HepG2 (cell line): ENCODE measurements around the gene MYADML2.

ENCODE experiments used
- CREB1 ChIP-seq, 2 experiments: fragments of 450-650 bp in 1 of 2; IDR thresholded peaks; 2 replicates each; pipeline ENCODE4 v1.6.1; 2016 to 2017; ENCODE audit warnings: control low read depth in 1 of 2, mild to moderate bottlenecking in 1 of 2, missing compliant biosample characterization in 1 of 2, missing genetic modification characterization in 1 of 2
- JUNB ChIP-seq: sonication (generic); formaldehyde crosslinking; IDR thresholded peaks from 2 replicates; pipeline ENCODE4 v1.8.0; 2022; ENCODE audit warnings: missing genetic modification reagents, mild to moderate bottlenecking, borderline replicate concordance
- TCF7L2 ChIP-seq: IDR thresholded peaks from 2 replicates; pipeline ENCODE4 v1.6.1; 2011; ENCODE audit warnings: mild to moderate bottlenecking, low read depth, low read length, moderate library complexity
- ZNF3 ChIP-seq: IDR thresholded peaks from 2 replicates; pipeline ENCODE4 v1.7.0; 2017; ENCODE audit warnings: inconsistent platforms
- TF ChIP-seq, protein P1 (sequence below): sonication (generic); formaldehyde crosslinking; IDR thresholded peaks from 2 replicates; pipeline ENCODE4 v1.5.0; 2020; ENCODE audit warnings: mild to moderate bottlenecking, missing genetic modification reagents, borderline replicate concordance
- TF ChIP-seq, protein P2 (sequence below): sonication (generic); formaldehyde crosslinking; IDR thresholded peaks from 2 replicates; pipeline ENCODE4 v1.9.0; 2021; ENCODE audit warnings: missing genetic modification reagents, borderline replicate concordance
- TF ChIP-seq, protein P3 (sequence below): IDR thresholded peaks from 2 replicates; pipeline ENCODE4 v1.6.1; 2016; ENCODE audit warnings: missing compliant biosample characterization, missing genetic modification reagents, borderline replicate concordance
- TF ChIP-seq, protein P4 (sequence below): fragments of 450-650 bp; IDR thresholded peaks from 2 replicates; pipeline ENCODE4 v1.6.1; 2016
- TF ChIP-seq, protein P5 (sequence below): sonication (generic); formaldehyde crosslinking; IDR thresholded peaks from 2 replicates; pipeline ENCODE4 v1.5.0; 2020; ENCODE audit warnings: mild to moderate bottlenecking, missing genetic modification reagents, moderate library complexity
- TF ChIP-seq, protein P6 (sequence below): conservative IDR thresholded peaks from 2 replicates; pipeline ENCODE4 v1.6.1; 2018; ENCODE audit warnings: missing genetic modification reagents
- TF ChIP-seq, protein P7 (sequence below): sonication (generic); formaldehyde crosslinking; IDR thresholded peaks from 2 replicates; pipeline ENCODE4 v1.4.0; 2020; ENCODE audit warnings: missing genetic modification reagents, mild to moderate bottlenecking, borderline replicate concordance

DNA sequence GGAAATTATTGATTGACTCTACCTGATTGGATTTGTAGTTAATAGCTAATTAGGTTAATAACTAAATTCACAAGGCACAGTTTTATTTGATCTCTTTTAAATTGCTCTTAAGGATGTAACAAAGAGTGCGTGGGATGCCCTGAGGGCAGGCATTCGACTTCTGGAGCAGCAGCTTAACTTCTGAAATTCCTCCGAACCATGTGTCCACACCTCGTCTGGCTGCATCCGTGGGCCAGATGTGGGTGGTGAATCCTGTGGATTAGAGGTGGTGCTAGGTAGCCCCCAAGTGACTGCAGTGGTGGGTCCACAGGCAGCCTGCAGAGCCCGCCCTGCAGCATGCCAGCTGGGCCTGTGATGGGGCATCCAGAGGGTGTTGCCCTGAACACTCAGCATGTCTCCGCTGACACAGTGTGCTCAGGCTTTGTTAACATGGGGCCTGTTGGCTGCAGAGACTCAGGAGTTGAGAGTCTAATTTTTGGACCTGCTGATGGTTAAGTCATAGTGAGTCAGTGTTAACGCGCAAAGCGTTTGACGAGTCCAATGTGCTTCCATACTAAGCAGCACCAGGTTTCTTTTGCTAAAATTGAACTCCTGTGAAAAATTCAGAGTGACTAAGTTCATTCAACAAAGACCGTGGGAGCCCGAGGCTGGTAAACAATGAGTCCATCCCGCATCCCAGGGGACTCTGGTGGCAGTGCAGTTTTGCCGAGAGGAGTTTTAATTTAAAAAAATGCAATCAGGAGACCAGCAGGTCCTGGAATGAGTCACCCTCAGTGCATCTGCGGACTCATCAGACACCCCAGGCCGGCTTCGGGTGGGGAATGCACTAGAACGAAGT is 48.8 kb downstream of the MYADML2 start:
- no peak for TF ChIP-seq ZNF3 (CRISPR knock-in tag)
- TF ChIP-seq, protein P1, sequence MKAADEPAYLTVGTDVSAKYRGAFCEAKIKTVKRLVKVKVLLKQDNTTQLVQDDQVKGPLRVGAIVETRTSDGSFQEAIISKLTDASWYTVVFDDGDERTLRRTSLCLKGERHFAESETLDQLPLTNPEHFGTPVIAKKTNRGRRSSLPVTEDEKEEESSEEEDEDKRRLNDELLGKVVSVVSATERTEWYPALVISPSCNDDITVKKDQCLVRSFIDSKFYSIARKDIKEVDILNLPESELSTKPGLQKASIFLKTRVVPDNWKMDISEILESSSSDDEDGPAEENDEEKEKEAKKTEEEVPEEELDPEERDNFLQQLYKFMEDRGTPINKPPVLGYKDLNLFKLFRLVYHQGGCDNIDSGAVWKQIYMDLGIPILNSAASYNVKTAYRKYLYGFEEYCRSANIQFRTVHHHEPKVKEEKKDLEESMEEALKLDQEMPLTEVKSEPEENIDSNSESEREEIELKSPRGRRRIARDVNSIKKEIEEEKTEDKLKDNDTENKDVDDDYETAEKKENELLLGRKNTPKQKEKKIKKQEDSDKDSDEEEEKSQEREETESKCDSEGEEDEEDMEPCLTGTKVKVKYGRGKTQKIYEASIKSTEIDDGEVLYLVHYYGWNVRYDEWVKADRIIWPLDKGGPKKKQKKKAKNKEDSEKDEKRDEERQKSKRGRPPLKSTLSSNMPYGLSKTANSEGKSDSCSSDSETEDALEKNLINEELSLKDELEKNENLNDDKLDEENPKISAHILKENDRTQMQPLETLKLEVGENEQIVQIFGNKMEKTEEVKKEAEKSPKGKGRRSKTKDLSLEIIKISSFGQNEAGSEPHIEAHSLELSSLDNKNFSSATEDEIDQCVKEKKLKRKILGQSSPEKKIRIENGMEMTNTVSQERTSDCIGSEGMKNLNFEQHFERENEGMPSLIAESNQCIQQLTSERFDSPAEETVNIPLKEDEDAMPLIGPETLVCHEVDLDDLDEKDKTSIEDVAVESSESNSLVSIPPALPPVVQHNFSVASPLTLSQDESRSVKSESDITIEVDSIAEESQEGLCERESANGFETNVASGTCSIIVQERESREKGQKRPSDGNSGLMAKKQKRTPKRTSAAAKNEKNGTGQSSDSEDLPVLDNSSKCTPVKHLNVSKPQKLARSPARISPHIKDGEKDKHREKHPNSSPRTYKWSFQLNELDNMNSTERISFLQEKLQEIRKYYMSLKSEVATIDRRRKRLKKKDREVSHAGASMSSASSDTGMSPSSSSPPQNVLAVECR = no peak
- TF ChIP-seq, protein P2, sequence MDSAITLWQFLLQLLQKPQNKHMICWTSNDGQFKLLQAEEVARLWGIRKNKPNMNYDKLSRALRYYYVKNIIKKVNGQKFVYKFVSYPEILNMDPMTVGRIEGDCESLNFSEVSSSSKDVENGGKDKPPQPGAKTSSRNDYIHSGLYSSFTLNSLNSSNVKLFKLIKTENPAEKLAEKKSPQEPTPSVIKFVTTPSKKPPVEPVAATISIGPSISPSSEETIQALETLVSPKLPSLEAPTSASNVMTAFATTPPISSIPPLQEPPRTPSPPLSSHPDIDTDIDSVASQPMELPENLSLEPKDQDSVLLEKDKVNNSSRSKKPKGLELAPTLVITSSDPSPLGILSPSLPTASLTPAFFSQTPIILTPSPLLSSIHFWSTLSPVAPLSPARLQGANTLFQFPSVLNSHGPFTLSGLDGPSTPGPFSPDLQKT (CRISPR knock-in tag) = no peak
- TF ChIP-seq JUNB (CRISPR knock-in tag) = no peak
- TF ChIP-seq, protein P3, sequence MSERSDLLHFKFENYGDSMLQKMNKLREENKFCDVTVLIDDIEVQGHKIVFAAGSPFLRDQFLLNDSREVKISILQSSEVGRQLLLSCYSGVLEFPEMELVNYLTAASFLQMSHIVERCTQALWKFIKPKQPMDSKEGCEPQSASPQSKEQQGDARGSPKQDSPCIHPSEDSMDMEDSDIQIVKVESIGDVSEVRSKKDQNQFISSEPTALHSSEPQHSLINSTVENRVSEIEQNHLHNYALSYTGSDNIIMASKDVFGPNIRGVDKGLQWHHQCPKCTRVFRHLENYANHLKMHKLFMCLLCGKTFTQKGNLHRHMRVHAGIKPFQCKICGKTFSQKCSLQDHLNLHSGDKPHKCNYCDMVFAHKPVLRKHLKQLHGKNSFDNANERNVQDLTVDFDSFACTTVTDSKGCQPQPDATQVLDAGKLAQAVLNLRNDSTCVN (CRISPR knock-in tag) = no peak
- no peak for TF ChIP-seq CREB1 (IDR thresholded peaks at IDR 0.05)
- no peak for TF ChIP-seq CREB1 (CRISPR knock-in tag; IDR thresholded peaks at IDR 0.05)
- TF ChIP-seq, protein P4, sequence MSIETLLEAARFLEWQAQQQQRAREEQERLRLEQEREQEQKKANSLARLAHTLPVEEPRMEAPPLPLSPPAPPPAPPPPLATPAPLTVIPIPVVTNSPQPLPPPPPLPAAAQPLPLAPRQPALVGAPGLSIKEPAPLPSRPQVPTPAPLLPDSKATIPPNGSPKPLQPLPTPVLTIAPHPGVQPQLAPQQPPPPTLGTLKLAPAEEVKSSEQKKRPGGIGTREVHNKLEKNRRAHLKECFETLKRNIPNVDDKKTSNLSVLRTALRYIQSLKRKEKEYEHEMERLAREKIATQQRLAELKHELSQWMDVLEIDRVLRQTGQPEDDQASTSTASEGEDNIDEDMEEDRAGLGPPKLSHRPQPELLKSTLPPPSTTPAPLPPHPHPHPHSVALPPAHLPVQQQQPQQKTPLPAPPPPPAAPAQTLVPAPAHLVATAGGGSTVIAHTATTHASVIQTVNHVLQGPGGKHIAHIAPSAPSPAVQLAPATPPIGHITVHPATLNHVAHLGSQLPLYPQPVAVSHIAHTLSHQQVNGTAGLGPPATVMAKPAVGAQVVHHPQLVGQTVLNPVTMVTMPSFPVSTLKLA = no peak
- TF ChIP-seq, protein P5, sequence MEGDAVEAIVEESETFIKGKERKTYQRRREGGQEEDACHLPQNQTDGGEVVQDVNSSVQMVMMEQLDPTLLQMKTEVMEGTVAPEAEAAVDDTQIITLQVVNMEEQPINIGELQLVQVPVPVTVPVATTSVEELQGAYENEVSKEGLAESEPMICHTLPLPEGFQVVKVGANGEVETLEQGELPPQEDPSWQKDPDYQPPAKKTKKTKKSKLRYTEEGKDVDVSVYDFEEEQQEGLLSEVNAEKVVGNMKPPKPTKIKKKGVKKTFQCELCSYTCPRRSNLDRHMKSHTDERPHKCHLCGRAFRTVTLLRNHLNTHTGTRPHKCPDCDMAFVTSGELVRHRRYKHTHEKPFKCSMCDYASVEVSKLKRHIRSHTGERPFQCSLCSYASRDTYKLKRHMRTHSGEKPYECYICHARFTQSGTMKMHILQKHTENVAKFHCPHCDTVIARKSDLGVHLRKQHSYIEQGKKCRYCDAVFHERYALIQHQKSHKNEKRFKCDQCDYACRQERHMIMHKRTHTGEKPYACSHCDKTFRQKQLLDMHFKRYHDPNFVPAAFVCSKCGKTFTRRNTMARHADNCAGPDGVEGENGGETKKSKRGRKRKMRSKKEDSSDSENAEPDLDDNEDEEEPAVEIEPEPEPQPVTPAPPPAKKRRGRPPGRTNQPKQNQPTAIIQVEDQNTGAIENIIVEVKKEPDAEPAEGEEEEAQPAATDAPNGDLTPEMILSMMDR (CRISPR knock-in tag) = no peak
- TF ChIP-seq, protein P6, sequence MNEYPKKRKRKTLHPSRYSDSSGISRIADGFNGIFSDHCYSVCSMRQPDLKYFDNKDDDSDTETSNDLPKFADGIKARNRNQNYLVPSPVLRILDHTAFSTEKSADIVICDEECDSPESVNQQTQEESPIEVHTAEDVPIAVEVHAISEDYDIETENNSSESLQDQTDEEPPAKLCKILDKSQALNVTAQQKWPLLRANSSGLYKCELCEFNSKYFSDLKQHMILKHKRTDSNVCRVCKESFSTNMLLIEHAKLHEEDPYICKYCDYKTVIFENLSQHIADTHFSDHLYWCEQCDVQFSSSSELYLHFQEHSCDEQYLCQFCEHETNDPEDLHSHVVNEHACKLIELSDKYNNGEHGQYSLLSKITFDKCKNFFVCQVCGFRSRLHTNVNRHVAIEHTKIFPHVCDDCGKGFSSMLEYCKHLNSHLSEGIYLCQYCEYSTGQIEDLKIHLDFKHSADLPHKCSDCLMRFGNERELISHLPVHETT (CRISPR knock-in tag) = no peak
- TF ChIP-seq, protein P7, sequence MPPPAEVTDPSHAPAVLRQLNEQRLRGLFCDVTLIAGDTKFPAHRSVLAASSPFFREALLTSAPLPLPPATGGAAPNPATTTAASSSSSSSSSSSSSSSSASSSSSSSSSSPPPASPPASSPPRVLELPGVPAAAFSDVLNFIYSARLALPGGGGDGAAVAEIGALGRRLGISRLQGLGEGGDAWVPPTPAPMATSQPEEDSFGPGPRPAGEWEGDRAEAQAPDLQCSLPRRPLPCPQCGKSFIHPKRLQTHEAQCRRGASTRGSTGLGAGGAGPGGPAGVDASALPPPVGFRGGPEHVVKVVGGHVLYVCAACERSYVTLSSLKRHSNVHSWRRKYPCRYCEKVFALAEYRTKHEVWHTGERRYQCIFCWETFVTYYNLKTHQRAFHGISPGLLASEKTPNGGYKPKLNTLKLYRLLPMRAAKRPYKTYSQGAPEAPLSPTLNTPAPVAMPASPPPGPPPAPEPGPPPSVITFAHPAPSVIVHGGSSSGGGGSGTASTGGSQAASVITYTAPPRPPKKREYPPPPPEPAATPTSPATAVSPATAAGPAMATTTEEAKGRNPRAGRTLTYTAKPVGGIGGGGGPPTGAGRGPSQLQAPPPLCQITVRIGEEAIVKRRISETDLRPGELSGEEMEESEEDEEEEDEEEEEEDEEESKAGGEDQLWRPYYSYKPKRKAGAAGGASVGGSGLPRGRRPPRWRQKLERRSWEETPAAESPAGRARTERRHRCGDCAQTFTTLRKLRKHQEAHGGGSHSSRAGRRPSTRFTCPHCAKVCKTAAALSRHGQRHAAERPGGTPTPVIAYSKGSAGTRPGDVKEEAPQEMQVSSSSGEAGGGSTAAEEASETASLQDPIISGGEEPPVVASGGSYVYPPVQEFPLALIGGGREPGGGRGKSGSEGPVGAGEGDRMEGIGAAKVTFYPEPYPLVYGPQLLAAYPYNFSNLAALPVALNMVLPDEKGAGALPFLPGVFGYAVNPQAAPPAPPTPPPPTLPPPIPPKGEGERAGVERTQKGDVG = no peak
- TF ChIP-seq TCF7L2 = no peak
